Thyroid gland (tissue), 4 donors: ENCODE measurements around the gene ZNF214. TPM values are rescaled to one million over a fixed set of nuclear protein-coding genes. Genes with fewer than 3 reads are reported as not detected.
"Not testable (repeated sequence)": the region's sequence is repeated elsewhere in the genome, so short reads cannot be mapped to it uniquely, and the experiment has no call there.

ENCODE experiments used
- DNase-seq, 2 donors: peaks; one replicate each; pipeline ENCODE4 v3.0.0-alpha.2; 2019
- H3K27ac ChIP-seq, 3 donors: fragments of 200-600 bp; sonication (generic); 1 replicate in 2 of 3; 2 replicates in 1 of 3; pipeline ENCODE4 v1.5.1; 2016 to 2019; ENCODE audit warnings: mild to moderate bottlenecking in 1 of 3, moderate library complexity in 1 of 3
- H3K27me3 ChIP-seq: fragments of 200-600 bp; sonication (generic); one replicate; pipeline ENCODE4 v1.5.1; 2019
- H3K36me3 ChIP-seq, 2 donors: fragments of 200-600 bp; sonication (generic); one replicate each; pipeline ENCODE4 v1.5.1; 2016 to 2019
- H3K4me1 ChIP-seq, 2 donors: fragments of 200-600 bp; sonication (generic); one replicate each; pipeline ENCODE4 v1.5.1; 2017 to 2019
- H3K4me3 ChIP-seq, 3 donors: fragments of 200-600 bp; sonication (generic); replicated peaks in 1 of 3; 1 replicate in 2 of 3; 2 replicates in 1 of 3; pipeline ENCODE4 v1.5.1; 2016; ENCODE audit warnings: mild to moderate bottlenecking in 1 of 3
- H3K9me3 ChIP-seq: fragments of 200-600 bp; sonication (generic); one replicate; pipeline ENCODE4 v1.5.1; 2017
- CTCF ChIP-seq, 6 experiments: fragments of 200-600 bp in 3 of 6; fragments of 450-650 bp in 3 of 6; sonication (generic) in 3 of 6; IDR thresholded peaks; one replicate each; pipeline ENCODE4 v1.5.1; 2016 to 2019; ENCODE audit warnings: antibody characterized with exemption in 6 of 6, mild to moderate bottlenecking in 2 of 6, inconsistent platforms in 1 of 6, moderate library complexity in 1 of 6
- POLR2A ChIP-seq, 2 donors: fragments of 450-650 bp; IDR thresholded peaks; one replicate each; pipeline ENCODE4 v1.6.1; 2017; ENCODE audit warnings: antibody characterized with exemption in 2 of 2, mild to moderate bottlenecking in 2 of 2, moderate library complexity in 1 of 2
- WGBS, 2 donors: methylation state at CpG; one replicate each; pipeline ENCODE4 v1.1.5; 2017; 5-methylcytosine and 5-hydroxymethylcytosine counted together
- intact Hi-C: fragments of 100-400 bp; cut with DNase I; formaldehyde crosslinking; loops from one replicate; pipeline ENCODE4 v1.15.1; 2023
- total RNA-seq, 4 donors: library from RNA; depleted of rRNA; stranded (reverse); fragments of >200 nt; gene quantifications; one replicate each; pipeline ENCODE4 v1.2.3, GENCODE V29; 2016

ZNF214 gene
- total RNA-seq, 4 donors from 2014 or later = 5.1 to 8.1 (median 6.7) TPM

DNA sequence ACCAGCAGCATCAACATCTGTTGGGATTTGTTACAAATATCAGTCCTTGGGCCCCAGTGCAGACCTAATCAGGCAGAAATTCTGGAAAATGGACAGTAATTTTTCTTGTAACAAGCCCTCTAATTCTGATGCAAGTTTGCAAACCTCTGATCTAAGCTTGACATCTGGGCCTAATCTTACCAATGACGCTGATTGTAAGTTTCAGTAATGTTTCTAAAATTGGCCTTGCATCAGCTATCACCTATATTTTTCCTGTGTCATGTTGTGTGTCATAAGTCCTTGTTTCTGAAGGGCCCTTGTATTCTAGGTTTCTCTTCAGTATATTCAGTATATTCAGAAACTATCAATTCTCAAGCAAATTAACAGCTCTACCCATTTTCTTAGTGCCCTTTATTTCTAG, 57.5 kb downstream of the ZNF214 start:
- H3K27ac ChIP-seq = no peak overlapping the region
- H3K9me3 ChIP-seq = no peaks in the 10 kb centered on the region
- H3K4me1 ChIP-seq = no peaks in the 10 kb centered on the region
- WGBS, 2 donors = 89 to 96% methylated on average over 1 of the region's 1 CpG
- no peak for DNase-seq
- no peak for TF ChIP-seq POLR2A (IDR thresholded peaks at IDR 0.05)
- no peak for TF ChIP-seq CTCF (IDR thresholded peaks at IDR 0.05)
- H3K27me3 ChIP-seq = no peaks in the 10 kb centered on the region
- H3K36me3 ChIP-seq = no peaks in the 10 kb centered on the region
- intact Hi-C loops = no loop called here
- no peak overlapping the region for H3K4me3 ChIP-seq

DNA sequence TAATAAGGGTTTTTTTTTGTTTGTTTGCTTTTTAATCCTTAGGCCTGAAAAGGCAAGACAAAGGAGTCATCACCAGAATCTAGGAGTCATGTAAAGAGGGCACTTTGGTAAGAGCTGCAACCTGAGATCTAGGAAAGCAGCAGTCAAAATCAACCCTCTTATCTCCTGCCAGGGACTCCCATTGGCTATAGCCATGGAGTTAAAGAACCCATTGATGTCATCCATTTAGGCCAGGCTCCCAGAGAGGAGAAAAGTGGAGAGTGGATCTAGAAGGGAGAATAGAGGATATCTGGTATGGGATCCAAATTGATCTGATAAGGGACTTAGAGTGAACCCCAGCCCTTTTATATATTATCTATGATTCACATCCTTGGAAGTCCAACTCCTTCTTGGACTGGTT, 58.0 kb downstream of the ZNF214 start:
- intact Hi-C loops = no loop called here
- TF ChIP-seq POLR2A (IDR thresholded peaks at IDR 0.05) = no peak

GRCh38 chr11:6954248-6954647, 65.9 kb downstream of the ZNF214 start:
- DNase-seq, intact Hi-C loops: not testable (repeated sequence)
- WGBS, 2 donors = 85 to 97% methylated on average over 5 to 10 of the region's 10 CpGs

More for the DNA sequence above, 58.0 kb downstream of the ZNF214 start:
- no peaks in the 10 kb centered on the region for H3K27me3 ChIP-seq
- no peaks in the 10 kb centered on the region for H3K4me1 ChIP-seq
- no peaks in the 10 kb centered on the region for H3K36me3 ChIP-seq
- no peak overlapping the region for H3K27ac ChIP-seq
- no peaks in the 10 kb centered on the region for H3K9me3 ChIP-seq
- no peak overlapping the region for H3K4me3 ChIP-seq
- DNase-seq = no peak

More at GRCh38 chr11:6954248-6954647, 65.9 kb downstream of the ZNF214 start:
- H3K27ac ChIP-seq, H3K9me3 ChIP-seq, H3K36me3 ChIP-seq, H3K4me1 ChIP-seq, H3K4me3 ChIP-seq, H3K27me3 ChIP-seq: not testable (repeated sequence)

Other genes starting within 250 kb of the ZNF214 start
- gene OR2AG2, start 248.4 kb downstream of the ZNF214 start, total RNA-seq = under 1 TPM; 0.11 to 0.92 (median 0.34) TPM
- not detected for gene OR2AG1, start 237.3 kb downstream of the ZNF214 start, total RNA-seq
- gene OR6A2, start 220.7 kb downstream of the ZNF214 start, total RNA-seq = under 1 TPM; 0.27 to 0.92 (median 0.67) TPM
- gene OR10A5, start 174.7 kb downstream of the ZNF214 start, total RNA-seq = not detected
- gene OR10A2, start 157.3 kb downstream of the ZNF214 start, total RNA-seq = not detected
- gene OR10A4, start 143.7 kb downstream of the ZNF214 start, total RNA-seq = not detected
- 1 to 10 TPM in 1 of 4 donors, under 1 TPM in 1, not detected in 2; 0.54 to 1.2 TPM for gene OR2D2, start 127.8 kb downstream of the ZNF214 start, total RNA-seq
- not detected for gene OR2D3, start 99.3 kb downstream of the ZNF214 start, total RNA-seq
- gene ZNF215, start 93.9 kb downstream of the ZNF214 start, total RNA-seq = 1 to 10 TPM; 1.7 to 3.5 (median 2.1) TPM
- gene NLRP14, start 133 bp upstream of the ZNF214 start, total RNA-seq = under 1 TPM in 2 of 4 donors, not detected in 2; 0.11 to 0.15 TPM
- under 1 TPM in 2 of 4 donors, not detected in 2; 0.27 to 0.33 TPM for gene RBMXL2, start 68.7 kb upstream of the ZNF214 start, total RNA-seq
- 1 to 10 TPM; 1.3 to 7.6 (median 4.2) TPM for gene SYT9, start 231.6 kb upstream of the ZNF214 start, total RNA-seq